ENCODE data around the gene TJP1. TPM values are rescaled to one million over a fixed set of nuclear protein-coding genes. Genes with fewer than 3 reads are reported as not detected.

The TJP1 gene
- total and polyA plus RNA-seq, 9 of the 15 experiments (the other 6 are each of a cell fraction or from before 2014, with no cell fraction given), result 9.1 to 39.3 (median 28.0) TPM

DNA sequence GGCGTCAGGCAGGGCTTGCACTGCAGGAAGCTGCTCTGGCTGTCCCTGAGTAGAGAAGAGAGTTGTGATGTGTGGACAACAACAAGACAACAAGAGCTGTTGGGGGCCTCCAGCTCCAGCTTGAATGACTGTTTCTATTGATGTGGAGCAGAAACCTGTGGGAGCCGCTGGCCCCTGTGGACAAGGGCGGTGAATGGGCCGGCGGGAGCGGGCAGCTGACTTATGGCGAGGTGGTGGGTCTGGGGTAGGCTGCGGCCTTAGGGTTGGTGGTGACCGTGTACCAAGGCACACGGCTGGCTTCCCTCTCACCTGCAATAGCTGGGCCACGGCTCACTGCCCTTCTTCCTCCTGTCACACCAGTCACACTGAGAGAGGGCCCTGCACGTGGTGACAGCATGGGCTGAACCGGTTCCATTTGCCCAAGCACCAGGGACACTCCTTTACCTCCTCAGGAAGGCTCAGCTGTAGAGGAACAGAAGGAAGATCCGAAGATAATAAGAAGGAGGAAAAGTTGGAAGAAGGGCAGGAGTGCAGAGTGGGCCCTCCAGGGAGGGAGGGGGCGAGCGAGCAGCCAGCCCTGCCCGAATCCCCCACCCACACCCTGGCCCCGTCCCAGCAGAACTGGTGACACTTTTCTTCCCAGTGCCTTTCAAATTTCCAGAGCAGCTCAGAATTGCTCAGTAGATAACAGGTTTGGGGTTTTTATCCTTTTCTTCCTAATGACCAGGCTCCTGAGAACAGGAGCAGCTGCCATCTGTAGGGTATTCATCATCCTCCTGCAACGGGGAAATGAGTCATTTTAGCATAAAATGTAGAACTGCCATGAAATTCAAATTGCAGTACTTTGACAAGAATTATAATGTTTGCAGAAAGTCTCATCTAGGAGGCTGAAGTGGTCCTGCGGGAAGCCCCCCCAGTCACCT is 136.9 kb downstream of the TJP1 start:
- Histone ChIP-seq H3K79me2 (ENCODE audit: control insufficient read depth, insufficient read depth, low read length) (no peaks in the 10 kb centered on the region), H3K36me3 (ENCODE audit: control insufficient read depth, insufficient read depth, low read length) (no peaks in the 10 kb centered on the region), H3K4me1 (replicated peaks in 1 of 2; ENCODE audit: control insufficient read depth in 2 of 2, insufficient read depth in 2 of 2, low read length in 2 of 2) (peaks cover 3 to 22% of the 10 kb centered on the region in 2 experiments; a peak in 3 of 5 replicates), H4K20me1 (replicated peaks; ENCODE audit: control insufficient read depth, insufficient read depth, low read length) (no peaks in the 10 kb centered on the region), H3K9me3 (replicated peaks; ENCODE audit: control insufficient read depth, insufficient read depth, low read depth, low read length) (no peaks in the 10 kb centered on the region), H3K27ac (ENCODE audit: extremely low read depth, low read depth, low read length) (no peak overlapping the region), H3K27me3 (ENCODE audit: control insufficient read depth in 2 of 2, insufficient read depth in 2 of 2, low read length in 2 of 2) (peaks cover 5 to 22% of the 10 kb centered on the region in 2 experiments; a peak in 2 of 5 replicates), H3K4me3 (no peak overlapping the region), H3K9ac (ENCODE audit: insufficient read depth in 1 of 2, low read depth in 2 of 2, low read length in 2 of 2) (no peak overlapping the region), H3K9me1 (ENCODE audit: control insufficient read depth, insufficient read depth, low read length) (no peaks in the 10 kb centered on the region), H2AFZ (ENCODE audit: low read depth, low read length) (no peak overlapping the region), H3K4me2 (ENCODE audit: insufficient read depth, low read length) (no peak overlapping the region)
- ATAC-seq (no peak), FAIRE-seq (no peak), DNase-seq (ENCODE audit: extremely low read depth in 1 of 4, low spot score in 3 of 4) (no peak)
- POLR2A ChIA-PET, result no interaction called here
- in situ Hi-C loops (cut with MboI), result no loop called here
- intact Hi-C loops (cut with micrococcal nuclease), result no loop called here
- no TSS peak for BruUV-seq (replicated peaks)
- WGBS (ENCODE audit: insufficient coverage, low coverage, missing lambda C conversion rate), result 9% methylated on average over 15 of the region's 20 CpGs
- CTCF ChIA-PET (ENCODE audit: low intra/inter-chr PET ratio), result interaction anchor here (0.8 kb wide), 1 partner anchor 240 kb away, joined by 3 read pairs; no protein-coding TSS in a partner anchor
- TF ChIP-seq, protein P1, sequence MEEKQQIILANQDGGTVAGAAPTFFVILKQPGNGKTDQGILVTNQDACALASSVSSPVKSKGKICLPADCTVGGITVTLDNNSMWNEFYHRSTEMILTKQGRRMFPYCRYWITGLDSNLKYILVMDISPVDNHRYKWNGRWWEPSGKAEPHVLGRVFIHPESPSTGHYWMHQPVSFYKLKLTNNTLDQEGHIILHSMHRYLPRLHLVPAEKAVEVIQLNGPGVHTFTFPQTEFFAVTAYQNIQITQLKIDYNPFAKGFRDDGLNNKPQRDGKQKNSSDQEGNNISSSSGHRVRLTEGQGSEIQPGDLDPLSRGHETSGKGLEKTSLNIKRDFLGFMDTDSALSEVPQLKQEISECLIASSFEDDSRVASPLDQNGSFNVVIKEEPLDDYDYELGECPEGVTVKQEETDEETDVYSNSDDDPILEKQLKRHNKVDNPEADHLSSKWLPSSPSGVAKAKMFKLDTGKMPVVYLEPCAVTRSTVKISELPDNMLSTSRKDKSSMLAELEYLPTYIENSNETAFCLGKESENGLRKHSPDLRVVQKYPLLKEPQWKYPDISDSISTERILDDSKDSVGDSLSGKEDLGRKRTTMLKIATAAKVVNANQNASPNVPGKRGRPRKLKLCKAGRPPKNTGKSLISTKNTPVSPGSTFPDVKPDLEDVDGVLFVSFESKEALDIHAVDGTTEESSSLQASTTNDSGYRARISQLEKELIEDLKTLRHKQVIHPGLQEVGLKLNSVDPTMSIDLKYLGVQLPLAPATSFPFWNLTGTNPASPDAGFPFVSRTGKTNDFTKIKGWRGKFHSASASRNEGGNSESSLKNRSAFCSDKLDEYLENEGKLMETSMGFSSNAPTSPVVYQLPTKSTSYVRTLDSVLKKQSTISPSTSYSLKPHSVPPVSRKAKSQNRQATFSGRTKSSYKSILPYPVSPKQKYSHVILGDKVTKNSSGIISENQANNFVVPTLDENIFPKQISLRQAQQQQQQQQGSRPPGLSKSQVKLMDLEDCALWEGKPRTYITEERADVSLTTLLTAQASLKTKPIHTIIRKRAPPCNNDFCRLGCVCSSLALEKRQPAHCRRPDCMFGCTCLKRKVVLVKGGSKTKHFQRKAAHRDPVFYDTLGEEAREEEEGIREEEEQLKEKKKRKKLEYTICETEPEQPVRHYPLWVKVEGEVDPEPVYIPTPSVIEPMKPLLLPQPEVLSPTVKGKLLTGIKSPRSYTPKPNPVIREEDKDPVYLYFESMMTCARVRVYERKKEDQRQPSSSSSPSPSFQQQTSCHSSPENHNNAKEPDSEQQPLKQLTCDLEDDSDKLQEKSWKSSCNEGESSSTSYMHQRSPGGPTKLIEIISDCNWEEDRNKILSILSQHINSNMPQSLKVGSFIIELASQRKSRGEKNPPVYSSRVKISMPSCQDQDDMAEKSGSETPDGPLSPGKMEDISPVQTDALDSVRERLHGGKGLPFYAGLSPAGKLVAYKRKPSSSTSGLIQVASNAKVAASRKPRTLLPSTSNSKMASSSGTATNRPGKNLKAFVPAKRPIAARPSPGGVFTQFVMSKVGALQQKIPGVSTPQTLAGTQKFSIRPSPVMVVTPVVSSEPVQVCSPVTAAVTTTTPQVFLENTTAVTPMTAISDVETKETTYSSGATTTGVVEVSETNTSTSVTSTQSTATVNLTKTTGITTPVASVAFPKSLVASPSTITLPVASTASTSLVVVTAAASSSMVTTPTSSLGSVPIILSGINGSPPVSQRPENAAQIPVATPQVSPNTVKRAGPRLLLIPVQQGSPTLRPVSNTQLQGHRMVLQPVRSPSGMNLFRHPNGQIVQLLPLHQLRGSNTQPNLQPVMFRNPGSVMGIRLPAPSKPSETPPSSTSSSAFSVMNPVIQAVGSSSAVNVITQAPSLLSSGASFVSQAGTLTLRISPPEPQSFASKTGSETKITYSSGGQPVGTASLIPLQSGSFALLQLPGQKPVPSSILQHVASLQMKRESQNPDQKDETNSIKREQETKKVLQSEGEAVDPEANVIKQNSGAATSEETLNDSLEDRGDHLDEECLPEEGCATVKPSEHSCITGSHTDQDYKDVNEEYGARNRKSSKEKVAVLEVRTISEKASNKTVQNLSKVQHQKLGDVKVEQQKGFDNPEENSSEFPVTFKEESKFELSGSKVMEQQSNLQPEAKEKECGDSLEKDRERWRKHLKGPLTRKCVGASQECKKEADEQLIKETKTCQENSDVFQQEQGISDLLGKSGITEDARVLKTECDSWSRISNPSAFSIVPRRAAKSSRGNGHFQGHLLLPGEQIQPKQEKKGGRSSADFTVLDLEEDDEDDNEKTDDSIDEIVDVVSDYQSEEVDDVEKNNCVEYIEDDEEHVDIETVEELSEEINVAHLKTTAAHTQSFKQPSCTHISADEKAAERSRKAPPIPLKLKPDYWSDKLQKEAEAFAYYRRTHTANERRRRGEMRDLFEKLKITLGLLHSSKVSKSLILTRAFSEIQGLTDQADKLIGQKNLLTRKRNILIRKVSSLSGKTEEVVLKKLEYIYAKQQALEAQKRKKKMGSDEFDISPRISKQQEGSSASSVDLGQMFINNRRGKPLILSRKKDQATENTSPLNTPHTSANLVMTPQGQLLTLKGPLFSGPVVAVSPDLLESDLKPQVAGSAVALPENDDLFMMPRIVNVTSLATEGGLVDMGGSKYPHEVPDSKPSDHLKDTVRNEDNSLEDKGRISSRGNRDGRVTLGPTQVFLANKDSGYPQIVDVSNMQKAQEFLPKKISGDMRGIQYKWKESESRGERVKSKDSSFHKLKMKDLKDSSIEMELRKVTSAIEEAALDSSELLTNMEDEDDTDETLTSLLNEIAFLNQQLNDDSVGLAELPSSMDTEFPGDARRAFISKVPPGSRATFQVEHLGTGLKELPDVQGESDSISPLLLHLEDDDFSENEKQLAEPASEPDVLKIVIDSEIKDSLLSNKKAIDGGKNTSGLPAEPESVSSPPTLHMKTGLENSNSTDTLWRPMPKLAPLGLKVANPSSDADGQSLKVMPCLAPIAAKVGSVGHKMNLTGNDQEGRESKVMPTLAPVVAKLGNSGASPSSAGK (IDR thresholded peaks at IDR 0.05), result no peak
- TF ChIP-seq MYBL2 (IDR thresholded peaks at IDR 0.05; ENCODE audit: low read depth), result no peak
- TF ChIP-seq MYBL2 (CRISPR knock-in tag; IDR thresholded peaks at IDR 0.05; ENCODE audit: borderline replicate concordance), result no peak
- TF ChIP-seq CEBPG (CRISPR knock-in tag; IDR thresholded peaks at IDR 0.05), result no peak
- no peak for TF ChIP-seq CEBPG (tag; conservative IDR thresholded peaks at IDR 0.05 in 1 of 2, IDR thresholded peaks at IDR 0.05 in 1 of 2)
- TF ChIP-seq ZNF668 (CRISPR knock-in tag; IDR thresholded peaks at IDR 0.05), result no peak
- no peak for TF ChIP-seq PPARD (CRISPR knock-in tag; IDR thresholded peaks at IDR 0.05)
- no peak for TF ChIP-seq ZNF12 (CRISPR knock-in tag; IDR thresholded peaks at IDR 0.05)
- no peak for TF ChIP-seq ZNF445 (CRISPR knock-in tag; IDR thresholded peaks at IDR 0.05; ENCODE audit: low read depth)
